HG02885 (cell line): ENCODE measurements around the gene ARSJ.

ENCODE experiments used
- ATAC-seq: cut with Tn5 transposase; IDR thresholded peaks from one replicate; pipeline ENCODE4 v1.9.1; 2021; ENCODE audit warnings: mild to moderate bottlenecking; ENCODE audit not compliant: unreplicated experiment, poor library complexity

The ARSJ gene

DNA sequence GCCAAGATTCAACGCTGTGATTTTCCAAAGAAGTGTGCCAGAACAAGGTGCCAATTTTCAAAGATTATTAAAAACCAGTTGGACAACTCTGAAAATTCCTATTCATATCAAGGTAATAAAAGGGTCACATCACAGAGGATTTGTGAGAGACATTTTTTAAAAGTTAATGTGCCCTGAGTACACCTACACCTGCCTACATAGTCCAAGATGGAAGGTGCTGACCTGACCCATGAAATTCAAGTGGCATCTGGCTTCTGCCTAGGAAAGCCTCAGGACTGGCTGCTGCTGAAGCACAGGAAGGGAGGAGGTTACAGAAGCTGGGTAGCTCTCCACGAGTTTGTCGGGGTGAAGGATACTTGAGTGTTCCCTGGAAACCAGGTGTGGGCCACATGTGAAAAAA is 11.4 kb upstream of the ARSJ start:
- no peak for ATAC-seq

- no peak for ATAC-seq
Measured at GRCh38 chr4:113987382-113987941, 8.0 kb upstream of the ARSJ start.

- ATAC-seq: no peak
Measured at GRCh38 chr4:113982181-113982580, 2.7 kb upstream of the ARSJ start.

DNA sequence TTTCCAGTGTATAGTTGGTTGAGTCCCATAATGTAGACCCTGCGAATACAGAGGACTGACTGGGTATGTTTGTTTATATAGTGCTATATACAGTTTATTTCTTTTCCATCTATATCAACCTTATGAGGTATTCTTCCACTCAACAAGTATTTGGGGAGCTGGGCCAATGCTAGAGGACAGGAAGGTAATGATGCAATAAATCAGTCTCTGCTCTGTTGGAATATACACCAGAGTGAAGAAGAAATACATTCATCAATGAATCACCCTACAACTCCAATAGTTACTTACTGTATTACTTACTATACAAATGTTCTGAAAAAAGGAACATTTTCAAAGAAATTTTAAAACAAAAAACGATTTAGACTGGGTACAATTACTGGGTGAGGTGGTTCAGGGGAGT is 2.1 kb upstream of the ARSJ start:
- ATAC-seq: no peak

- ATAC-seq: no peak
Measured at GRCh38 chr4:113979905-113980615, 613 bp upstream of the ARSJ start.

DNA sequence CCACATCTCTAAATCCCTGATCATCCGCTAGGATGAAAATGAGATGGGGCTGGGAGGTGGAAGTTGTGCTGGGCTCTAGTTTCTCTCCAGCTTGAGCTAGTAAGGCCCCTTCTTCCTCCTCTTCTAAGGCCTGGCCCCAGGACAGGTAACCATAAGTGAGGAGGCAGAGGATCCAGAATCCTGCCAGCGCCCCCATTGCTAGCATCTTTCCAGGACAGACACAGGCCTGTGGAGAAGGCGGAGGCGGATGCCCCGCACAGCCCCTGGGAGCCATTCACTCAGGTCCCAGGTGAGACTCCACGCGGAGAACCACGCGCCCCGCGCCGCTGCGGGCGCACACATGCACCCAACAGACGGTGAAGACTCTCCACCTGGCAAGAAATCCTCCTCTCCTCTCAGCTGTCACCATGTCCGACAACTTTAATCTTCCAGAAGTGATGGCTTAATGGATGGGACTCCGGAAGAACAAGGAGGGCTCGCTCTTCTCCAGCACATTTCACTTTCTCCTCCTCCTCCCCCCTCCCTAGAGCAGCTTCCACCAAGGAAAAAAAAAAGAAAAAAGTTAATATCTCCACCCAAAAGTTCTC is 793 bp downstream of the ARSJ start:
- ATAC-seq: no peak

DNA sequence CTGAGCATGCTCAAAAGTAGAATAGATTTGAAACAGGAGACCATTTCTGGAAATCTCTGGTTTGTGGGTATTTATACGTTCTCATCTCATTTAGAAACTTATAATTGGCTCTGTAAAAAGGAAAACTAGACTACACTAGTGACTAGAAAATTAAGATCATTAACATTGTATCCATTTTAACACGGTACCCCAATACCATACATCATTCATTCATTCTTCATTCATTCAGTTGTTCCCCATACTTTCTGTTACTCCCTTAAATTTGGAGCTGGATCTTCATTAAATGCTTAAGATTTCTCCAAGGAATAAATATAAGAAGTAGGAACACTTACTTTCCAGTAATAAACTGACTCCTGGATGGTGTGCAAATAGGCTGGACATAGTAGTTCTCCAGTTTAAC is 1.3 kb downstream of the ARSJ start:
- no peak for ATAC-seq

DNA sequence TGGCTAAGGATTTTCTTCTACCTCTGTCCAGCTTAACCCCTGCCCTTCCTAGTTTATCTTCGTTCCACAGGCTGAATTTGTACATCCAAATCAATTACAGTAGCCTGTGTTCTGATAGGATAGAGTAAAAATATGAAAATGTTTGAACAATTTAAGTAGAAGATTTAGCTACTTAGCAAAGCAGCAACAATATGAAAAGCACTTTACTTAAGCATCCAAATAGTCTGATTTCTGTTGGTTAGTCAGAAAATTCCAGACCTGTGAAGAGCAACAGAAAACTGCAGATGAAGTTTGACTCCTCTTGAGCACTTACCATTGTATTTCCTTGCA is 2.0 kb downstream of the ARSJ start:
- ATAC-seq: no peak

GRCh38 chr4:113976741-113977525 is 2.5 kb downstream of the ARSJ start:
- no peak for ATAC-seq

DNA sequence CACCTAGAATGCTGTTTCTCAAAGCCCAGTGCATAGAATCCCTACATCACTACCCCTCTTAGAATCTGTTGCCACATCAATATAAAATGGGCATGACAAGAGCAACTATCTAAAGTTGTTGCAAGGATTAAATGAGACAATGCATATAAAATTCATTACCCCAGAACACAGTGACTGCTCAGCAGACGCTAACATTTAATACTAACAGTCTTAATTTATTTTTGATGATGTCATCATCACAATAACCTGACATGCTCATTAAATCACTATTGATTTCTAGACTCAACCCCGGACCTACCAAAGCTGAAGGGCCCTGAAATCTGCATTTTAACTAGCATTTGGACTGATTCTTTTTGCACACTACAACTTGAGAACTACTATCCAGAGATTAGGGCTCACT is 3.9 kb downstream of the ARSJ start:
- ATAC-seq: no peak

DNA sequence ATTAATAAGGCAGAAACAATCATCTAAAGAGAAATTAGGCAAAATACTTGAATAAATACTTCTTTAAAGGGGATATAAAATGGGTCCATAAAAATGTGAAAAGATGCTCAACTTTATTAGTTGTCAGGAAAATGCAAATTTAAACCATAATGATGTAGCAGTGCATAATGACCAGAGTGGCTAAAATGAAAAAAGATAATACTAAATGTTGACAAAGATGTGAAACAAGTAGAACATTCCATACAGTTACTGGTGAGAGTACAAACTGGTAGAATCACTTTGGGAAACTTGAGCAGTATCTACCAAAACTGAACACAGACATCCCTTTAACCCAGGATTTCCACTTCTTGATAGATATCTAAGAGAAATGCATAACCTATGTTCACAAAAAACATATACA is 5.0 kb downstream of the ARSJ start:
- no peak for ATAC-seq

DNA sequence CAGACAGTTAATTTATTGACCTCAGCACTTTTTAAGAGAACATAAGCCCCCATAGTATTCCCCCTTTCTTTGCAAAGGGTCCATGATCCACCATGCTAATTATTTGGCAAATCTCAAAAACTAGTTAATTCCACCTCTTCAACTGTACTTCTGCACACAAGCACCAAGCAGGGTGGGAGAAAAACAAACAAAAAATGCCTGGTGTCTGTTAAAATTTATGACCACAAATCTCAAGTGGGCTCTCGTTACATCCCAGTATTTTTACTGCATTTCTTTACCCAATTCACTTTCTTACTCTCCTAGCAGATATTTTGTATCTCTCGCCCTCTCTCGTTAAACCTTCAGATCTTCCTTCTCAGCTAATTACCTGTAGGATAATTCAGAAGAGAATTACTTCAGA is 6.1 kb downstream of the ARSJ start:
- no peak for ATAC-seq

- no peak for ATAC-seq
Measured at GRCh38 chr4:113972781-113973180, 6.7 kb downstream of the ARSJ start.

DNA sequence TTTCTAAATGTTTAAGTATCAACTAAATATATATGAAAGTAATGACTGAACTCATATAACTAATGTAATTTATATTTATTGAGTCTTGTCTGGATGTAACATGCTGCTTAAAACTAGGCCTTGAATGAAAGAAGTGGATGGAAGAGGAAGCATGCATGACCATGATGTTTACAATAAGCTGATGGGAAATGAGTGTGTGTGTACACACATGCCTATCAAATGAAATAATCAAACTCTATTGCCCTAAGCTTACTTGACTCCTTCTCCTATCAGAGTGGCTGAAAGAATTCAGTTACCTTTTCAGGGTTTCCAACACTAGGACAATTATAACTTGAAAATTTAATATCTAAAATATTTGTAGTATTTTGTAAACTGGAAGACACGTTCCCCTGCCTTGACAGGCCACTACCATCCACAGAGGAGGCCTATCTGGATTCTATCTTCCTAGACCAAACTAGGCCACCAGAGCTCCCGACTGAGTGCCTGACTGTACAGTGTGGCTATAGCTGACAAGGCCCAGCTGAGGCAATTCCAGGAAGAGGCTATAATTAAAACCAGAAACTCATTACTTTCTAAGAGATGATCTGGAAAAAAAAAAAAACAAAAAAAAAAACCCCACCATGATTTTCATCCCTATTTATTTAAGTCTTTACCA is 7.6 kb downstream of the ARSJ start:
- no peak for ATAC-seq

GRCh38 chr4:113969709-113970334 is 9.6 kb downstream of the ARSJ start:
- ATAC-seq: no peak

DNA sequence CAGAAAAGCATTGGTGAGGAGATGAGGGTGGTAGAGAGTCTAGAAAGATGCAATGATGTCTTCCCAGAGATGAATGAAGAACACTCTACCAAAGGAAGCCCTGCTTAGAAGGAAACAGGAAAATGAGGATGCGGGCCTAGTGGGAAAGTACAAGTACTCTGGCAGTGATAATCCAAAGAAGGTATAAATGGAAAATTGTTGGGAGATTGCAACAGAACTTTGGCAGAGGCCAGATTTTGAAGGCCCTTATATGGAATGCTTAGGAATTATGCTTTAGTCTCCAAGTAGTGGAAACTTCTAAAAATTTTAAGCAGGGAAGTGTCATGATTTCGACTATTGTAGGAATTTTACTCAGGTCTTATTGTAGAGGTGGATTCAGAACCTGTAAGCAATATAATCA is 11.0 kb downstream of the ARSJ start:
- no peak for ATAC-seq

DNA sequence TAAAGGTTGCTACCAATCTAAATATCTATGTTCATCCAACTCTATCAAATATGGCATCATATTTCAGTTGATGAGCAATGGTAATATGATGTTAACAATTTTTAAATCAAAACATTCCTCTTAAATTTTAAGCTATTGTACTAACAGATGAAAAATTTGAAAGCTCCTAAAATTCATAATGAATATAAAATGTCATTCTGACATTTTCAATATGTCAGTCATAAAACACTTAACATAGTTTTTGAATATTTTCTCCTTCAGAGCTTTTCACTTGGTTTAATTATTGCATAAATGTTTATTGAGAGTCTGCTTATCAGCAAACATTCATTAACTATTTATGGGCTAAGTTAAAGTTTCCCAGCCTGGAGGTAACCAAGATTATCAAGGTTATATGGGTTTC is 11.8 kb downstream of the ARSJ start:
- ATAC-seq: no peak

DNA sequence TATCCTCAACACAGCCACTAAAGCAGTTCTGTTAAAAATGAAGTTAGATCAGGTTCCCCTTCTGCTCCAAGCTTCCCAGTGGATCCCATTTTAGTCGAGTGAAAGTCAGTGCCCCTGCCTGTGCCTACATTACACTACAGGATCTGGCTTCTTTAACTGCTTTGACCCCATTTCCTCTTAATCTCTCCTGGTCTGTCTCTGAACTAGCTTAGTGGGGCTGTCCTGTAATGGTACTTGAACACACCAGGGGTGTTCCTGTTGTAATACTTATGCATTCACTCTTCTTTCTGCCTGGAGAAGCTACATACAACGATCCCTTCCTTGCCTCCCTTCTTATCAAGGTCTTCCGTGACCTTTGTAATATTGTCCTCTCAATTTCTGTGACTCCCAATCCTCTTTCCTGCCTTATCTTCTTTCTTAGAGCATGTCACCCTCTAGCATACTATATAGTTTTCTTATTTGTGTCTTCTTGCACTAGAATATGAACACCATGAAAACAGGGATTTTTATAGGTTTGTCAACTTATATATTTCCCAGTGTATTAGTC is 16.7 kb downstream of the ARSJ start:
- no peak for ATAC-seq

DNA sequence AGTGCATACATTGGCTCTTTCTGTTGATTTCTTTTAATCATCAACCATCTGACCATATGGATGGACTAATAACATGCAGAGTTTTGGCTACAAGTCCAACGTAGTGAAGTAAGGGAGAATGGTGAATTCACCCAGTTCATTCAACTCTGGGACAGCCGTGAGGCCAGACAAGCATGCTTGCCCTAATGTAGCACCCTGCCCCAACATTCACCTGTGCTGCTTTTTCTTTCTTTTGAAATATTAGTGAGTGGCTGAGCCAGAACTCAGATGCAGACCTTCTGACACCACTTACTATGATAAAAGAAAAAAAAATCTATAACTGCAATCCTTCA is 17.5 kb downstream of the ARSJ start:
- ATAC-seq: no peak

DNA sequence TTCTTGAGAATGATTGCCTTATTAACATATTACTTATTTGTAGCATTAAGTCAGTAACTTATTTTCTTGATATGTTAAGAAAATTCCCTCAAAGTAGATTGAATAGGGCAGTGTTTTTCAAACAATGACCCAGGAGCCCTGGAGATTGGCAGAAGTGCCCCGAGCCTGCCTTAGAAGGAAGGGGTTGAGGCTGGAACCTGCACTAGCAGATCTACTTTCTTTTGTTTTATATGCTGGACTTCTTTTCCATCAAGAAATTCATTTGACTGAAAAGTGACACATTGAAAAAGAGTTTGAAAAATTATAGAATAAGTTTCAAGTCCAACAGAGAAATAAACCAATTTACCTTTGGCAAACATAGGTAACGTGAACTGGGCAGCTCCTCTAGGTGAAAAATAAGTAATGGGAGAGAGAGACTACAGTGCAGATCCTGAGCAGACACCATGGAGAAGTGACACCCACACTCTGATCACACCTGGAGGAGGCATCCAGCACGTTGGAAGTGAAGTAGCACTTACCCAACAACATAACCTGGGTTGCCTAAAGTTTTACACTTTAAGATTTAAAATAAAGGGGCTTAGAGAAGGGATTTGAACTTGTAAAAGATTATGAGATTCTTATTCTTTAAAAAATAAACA is 18.6 kb downstream of the ARSJ start:
- ATAC-seq: no peak
